ENCODE data around the gene ZNF385B.

ZNF385B gene

GRCh38 chr2:179429060-179429471 lies 432.3 kb downstream of the ZNF385B start:
- H3K4me3 ChIP-seq (replicated peaks; ENCODE audit: low read depth, low read length): no peak overlapping the region
- DNase-seq (ENCODE audit: low read depth): no peak
- TF ChIP-seq, protein P1, sequence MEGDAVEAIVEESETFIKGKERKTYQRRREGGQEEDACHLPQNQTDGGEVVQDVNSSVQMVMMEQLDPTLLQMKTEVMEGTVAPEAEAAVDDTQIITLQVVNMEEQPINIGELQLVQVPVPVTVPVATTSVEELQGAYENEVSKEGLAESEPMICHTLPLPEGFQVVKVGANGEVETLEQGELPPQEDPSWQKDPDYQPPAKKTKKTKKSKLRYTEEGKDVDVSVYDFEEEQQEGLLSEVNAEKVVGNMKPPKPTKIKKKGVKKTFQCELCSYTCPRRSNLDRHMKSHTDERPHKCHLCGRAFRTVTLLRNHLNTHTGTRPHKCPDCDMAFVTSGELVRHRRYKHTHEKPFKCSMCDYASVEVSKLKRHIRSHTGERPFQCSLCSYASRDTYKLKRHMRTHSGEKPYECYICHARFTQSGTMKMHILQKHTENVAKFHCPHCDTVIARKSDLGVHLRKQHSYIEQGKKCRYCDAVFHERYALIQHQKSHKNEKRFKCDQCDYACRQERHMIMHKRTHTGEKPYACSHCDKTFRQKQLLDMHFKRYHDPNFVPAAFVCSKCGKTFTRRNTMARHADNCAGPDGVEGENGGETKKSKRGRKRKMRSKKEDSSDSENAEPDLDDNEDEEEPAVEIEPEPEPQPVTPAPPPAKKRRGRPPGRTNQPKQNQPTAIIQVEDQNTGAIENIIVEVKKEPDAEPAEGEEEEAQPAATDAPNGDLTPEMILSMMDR (IDR thresholded peaks at IDR 0.05; ENCODE audit: low read length, missing control alignments): no peak

- peak; percentile 11 for DNase-seq (ENCODE audit: low read depth)
- peak overlapping the region; percentile 3 for H3K4me3 ChIP-seq (replicated peaks; ENCODE audit: low read depth, low read length)
- TF ChIP-seq, protein P1 (IDR thresholded peaks at IDR 0.05; ENCODE audit: low read length, missing control alignments): no peak
Measured at GRCh38 chr2:179428649-179429048, 432.8 kb downstream of the ZNF385B start.

GRCh38 chr2:179427065-179427464 lies 434.3 kb downstream of the ZNF385B start:
- DNase-seq (ENCODE audit: low read depth): no peak
- TF ChIP-seq, protein P1 (IDR thresholded peaks at IDR 0.05; ENCODE audit: low read length, missing control alignments): no peak
- H3K4me3 ChIP-seq (replicated peaks; ENCODE audit: low read depth, low read length): no peak overlapping the region

- TF ChIP-seq, protein P1 (IDR thresholded peaks at IDR 0.05; ENCODE audit: low read length, missing control alignments): no peak
- no peak for DNase-seq (ENCODE audit: low read depth)
- no peak overlapping the region for H3K4me3 ChIP-seq (replicated peaks; ENCODE audit: low read depth, low read length)
Measured at GRCh38 chr2:179424571-179424970, 436.8 kb downstream of the ZNF385B start.

DNA sequence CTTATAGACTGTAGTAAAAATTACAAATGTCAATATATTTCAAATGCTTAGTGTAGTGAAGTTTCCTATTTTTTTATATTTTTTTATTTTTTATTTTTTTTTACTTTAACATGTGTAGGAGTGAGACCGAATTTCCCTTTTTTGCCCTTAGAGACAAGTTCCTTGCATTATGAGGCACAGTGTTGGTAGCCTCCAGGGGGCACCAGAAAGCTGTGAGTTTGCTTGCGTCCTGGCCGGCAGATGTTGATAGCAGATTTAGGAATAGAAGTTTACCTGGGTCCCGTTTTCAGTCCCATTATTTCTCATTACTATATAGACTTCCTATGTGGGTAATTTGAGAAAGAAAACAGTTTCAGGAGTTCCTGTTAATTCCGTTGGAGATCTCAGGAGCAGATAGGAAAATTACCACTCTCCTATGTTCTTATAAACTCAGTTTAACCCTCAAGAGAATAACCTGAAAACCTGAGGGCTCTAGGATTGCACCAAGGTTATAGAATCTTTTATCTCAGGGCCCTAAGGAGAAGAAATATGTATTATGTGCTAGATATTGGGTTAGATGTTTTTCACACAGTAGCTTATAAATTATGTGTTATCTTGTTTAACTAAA lies 439.3 kb downstream of the ZNF385B start:
- peak; percentile 80 for DNase-seq (ENCODE audit: low read depth)
- H3K4me3 ChIP-seq (replicated peaks; ENCODE audit: low read depth, low read length): no peak overlapping the region
- TF ChIP-seq, protein P1 (IDR thresholded peaks at IDR 0.05; ENCODE audit: low read length, missing control alignments): peak; percentile 88

DNA sequence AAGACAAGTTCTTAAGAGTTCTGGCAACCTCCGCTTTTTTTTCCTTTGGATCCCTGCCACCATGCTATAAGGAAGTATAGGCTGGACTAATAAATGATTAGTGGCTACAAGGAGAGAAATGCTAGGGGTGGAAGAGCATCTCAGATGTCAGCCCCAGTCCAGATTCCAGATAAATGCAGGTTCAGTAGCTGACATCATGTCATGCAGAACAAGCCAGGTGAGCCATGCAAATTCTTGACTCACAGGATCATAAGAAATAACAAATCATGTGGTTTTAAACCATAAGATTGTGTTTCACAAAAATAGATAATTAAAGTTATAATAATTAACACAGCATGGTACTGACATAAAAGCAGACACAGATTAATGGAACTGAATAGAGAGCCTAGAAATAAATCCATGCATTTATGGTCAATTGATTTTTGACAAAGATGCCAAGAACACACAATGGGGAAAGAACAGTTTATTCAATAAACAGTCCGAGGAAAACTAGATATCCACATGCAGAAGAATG lies 443.9 kb downstream of the ZNF385B start:
- H3K4me3 ChIP-seq (replicated peaks; ENCODE audit: low read depth, low read length): no peak overlapping the region
- no peak for DNase-seq (ENCODE audit: low read depth)
- TF ChIP-seq, protein P1 (IDR thresholded peaks at IDR 0.05; ENCODE audit: low read length, missing control alignments): no peak

DNA sequence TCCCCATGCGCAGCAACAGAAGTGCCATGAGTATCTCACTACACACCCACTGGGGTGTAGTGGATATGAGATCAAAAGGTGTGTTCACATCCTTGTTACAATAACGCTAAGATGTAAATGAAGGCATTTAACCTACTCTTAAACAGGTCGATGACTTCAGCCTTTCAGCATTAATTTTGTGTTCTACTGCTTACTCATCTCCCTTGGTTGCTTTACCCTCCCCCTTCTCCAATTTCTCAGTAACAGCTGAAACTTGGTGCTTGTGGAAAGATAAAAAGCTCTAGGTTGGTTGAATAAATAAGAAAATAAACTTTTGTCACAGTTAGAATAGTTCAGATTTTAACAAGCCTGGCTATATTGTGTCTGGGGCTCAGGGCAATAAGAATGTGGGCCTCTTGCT lies 449.3 kb downstream of the ZNF385B start:
- TF ChIP-seq, protein P1 (IDR thresholded peaks at IDR 0.05; ENCODE audit: low read length, missing control alignments): no peak
- DNase-seq (ENCODE audit: low read depth): no peak
- no peak overlapping the region for H3K4me3 ChIP-seq (replicated peaks; ENCODE audit: low read depth, low read length)

Data from fibroblast of pulmonary artery (primary cell).